ENCODE results near the gene CASD1. TPM values are rescaled to one million over a fixed set of nuclear protein-coding genes. Genes with fewer than 3 reads are reported as not detected.

The CASD1 gene
- total and polyA plus RNA-seq, 12 donors = 8.6 to 26.9 (median 19.9) TPM

- H3K36me3 ChIP-seq = peaks cover 0 to 10% (median 0%) of the 10 kb centered on the region in 9 donors
- no peaks in the 10 kb centered on the region for H3K4me1 ChIP-seq
- intact Hi-C loops (cut with DNase I) = no loop called here
- no peak overlapping the region for H3K27ac ChIP-seq
- H3K4me3 ChIP-seq = no peak overlapping the region
- no peak for TF ChIP-seq CTCF (IDR thresholded peaks at IDR 0.05)
- no peak for DNase-seq
- H3K9me3 ChIP-seq = peaks cover 0 to 10% (median 0%) of the 10 kb centered on the region in 11 donors
- H3K27me3 ChIP-seq = no peaks in the 10 kb centered on the region
- no peak for ATAC-seq
Observed at GRCh38 chr7:94567396-94567795, 57.8 kb downstream of the CASD1 start.

GRCh38 chr7:94571816-94572215 lies 62.2 kb downstream of the CASD1 start:
- DNase-seq (no peak), ATAC-seq (no peak)
- intact Hi-C loops (cut with DNase I) = no loop called here
- Histone ChIP-seq H3K9me3 (peaks cover 0 to 51% (median 12%) of the 10 kb centered on the region in 11 donors), H3K27me3 (no peaks in the 10 kb centered on the region), H3K27ac (no peak overlapping the region), H3K4me1 (no peaks in the 10 kb centered on the region), H3K36me3 (peaks cover 0 to 38% (median 0%) of the 10 kb centered on the region in 9 donors), H3K4me3 (no peak overlapping the region)
- TF ChIP-seq CTCF (IDR thresholded peaks at IDR 0.05) = no peak

GRCh38 chr7:94575646-94576045 lies 66.0 kb downstream of the CASD1 start:
- H3K27ac ChIP-seq = no peak overlapping the region
- no peak for DNase-seq
- intact Hi-C loops (cut with DNase I) = no loop called here
- 97 to 100% methylated on average over 2 of the region's 2 CpGs for WGBS, 2 donors
- H3K36me3 ChIP-seq = peaks cover 0 to 45% (median 0%) of the 10 kb centered on the region in 9 donors
- H3K4me3 ChIP-seq = no peak overlapping the region
- no peak for ATAC-seq
- no peak for TF ChIP-seq CTCF (IDR thresholded peaks at IDR 0.05)
- no peaks in the 10 kb centered on the region for H3K4me1 ChIP-seq
- H3K9me3 ChIP-seq = peaks cover 0 to 51% (median 12%) of the 10 kb centered on the region in 11 donors
- no peaks in the 10 kb centered on the region for H3K27me3 ChIP-seq

GRCh38 chr7:94576316-94576715 lies 66.7 kb downstream of the CASD1 start:
- Histone ChIP-seq H3K36me3 (peaks cover 0 to 39% (median 0%) of the 10 kb centered on the region in 9 donors), H3K9me3 (peaks cover 0 to 51% (median 12%) of the 10 kb centered on the region in 11 donors), H3K4me3 (no peak overlapping the region), H3K4me1 (no peaks in the 10 kb centered on the region), H3K27ac (no peak overlapping the region), H3K27me3 (no peaks in the 10 kb centered on the region)
- 99 to 100% methylated on average over 2 of the region's 2 CpGs for WGBS, 2 donors
- intact Hi-C loops (cut with DNase I) = no loop called here
- ATAC-seq (no peak), DNase-seq (no peak)
- no peak for TF ChIP-seq CTCF (IDR thresholded peaks at IDR 0.05)

Data from heart right ventricle (tissue), 16 donors.